Suprapubic skin (tissue), 4 donors: ENCODE measurements around the gene MZB1.

ENCODE experiments used
- EP300 ChIP-seq: sonication (generic); formaldehyde crosslinking; IDR thresholded peaks from one replicate; pipeline ENCODE4 v1.6.1; 2017; ENCODE audit warnings: antibody characterized with exemption
- POLR2A ChIP-seq, 2 donors: fragments of 450-650 bp; IDR thresholded peaks; one replicate each; pipeline ENCODE4 v1.6.1; 2017; ENCODE audit warnings: antibody characterized with exemption in 2 of 2, mild to moderate bottlenecking in 2 of 2, moderate library complexity in 2 of 2
- POLR2AphosphoS5 ChIP-seq, 3 donors: sonication (generic); formaldehyde crosslinking; IDR thresholded peaks; one replicate each; pipeline ENCODE4 v1.6.1; 2017; ENCODE audit warnings: antibody characterized with exemption in 3 of 3
- TF ChIP-seq, protein P1 (sequence below), 2 donors: fragments of 200-600 bp in 1 of 2; fragments of 450-650 bp in 1 of 2; sonication (generic) in 1 of 2; IDR thresholded peaks; one replicate each; pipeline ENCODE4 v1.5.1; 2016 to 2019; ENCODE audit warnings: antibody characterized with exemption in 2 of 2, mild to moderate bottlenecking in 1 of 2, moderate library complexity in 1 of 2

DNA sequence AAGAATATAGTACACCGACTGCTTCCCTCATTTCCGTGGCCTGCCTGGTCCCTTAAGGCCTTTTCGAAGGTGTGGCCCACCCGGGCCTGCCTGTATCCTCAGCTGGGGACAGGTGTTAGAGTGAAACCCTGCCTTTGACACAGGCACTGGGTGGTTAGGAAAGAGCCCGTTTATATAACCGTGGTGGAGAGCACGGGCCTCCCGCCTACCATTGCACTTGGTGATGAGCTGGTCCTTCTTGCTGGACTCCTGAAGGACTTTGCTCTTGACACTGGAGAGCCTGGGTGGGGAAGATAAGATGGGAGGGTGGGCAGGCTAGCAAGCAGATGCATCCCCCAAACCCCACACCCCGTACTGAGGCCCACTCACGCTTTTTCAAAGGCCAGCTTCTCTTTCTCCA, 11.8 kb upstream of the MZB1 start:
- TF ChIP-seq, protein P1, sequence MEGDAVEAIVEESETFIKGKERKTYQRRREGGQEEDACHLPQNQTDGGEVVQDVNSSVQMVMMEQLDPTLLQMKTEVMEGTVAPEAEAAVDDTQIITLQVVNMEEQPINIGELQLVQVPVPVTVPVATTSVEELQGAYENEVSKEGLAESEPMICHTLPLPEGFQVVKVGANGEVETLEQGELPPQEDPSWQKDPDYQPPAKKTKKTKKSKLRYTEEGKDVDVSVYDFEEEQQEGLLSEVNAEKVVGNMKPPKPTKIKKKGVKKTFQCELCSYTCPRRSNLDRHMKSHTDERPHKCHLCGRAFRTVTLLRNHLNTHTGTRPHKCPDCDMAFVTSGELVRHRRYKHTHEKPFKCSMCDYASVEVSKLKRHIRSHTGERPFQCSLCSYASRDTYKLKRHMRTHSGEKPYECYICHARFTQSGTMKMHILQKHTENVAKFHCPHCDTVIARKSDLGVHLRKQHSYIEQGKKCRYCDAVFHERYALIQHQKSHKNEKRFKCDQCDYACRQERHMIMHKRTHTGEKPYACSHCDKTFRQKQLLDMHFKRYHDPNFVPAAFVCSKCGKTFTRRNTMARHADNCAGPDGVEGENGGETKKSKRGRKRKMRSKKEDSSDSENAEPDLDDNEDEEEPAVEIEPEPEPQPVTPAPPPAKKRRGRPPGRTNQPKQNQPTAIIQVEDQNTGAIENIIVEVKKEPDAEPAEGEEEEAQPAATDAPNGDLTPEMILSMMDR (IDR thresholded peaks at IDR 0.05): no peak
- TF ChIP-seq POLR2A (IDR thresholded peaks at IDR 0.05): no peak
- no peak for TF ChIP-seq EP300
- no peak for TF ChIP-seq POLR2AphosphoS5 (IDR thresholded peaks at IDR 0.05)
